ENCODE results near the gene STARD10.

GRCh38 chr11:72712168-72712751, 81.6 kb downstream of the STARD10 start:
- peak; percentile 46 to 81 (median 66) for TF ChIP-seq POLR2AphosphoS5 (IDR thresholded peaks at IDR 0.05)
- TF ChIP-seq, protein P1, sequence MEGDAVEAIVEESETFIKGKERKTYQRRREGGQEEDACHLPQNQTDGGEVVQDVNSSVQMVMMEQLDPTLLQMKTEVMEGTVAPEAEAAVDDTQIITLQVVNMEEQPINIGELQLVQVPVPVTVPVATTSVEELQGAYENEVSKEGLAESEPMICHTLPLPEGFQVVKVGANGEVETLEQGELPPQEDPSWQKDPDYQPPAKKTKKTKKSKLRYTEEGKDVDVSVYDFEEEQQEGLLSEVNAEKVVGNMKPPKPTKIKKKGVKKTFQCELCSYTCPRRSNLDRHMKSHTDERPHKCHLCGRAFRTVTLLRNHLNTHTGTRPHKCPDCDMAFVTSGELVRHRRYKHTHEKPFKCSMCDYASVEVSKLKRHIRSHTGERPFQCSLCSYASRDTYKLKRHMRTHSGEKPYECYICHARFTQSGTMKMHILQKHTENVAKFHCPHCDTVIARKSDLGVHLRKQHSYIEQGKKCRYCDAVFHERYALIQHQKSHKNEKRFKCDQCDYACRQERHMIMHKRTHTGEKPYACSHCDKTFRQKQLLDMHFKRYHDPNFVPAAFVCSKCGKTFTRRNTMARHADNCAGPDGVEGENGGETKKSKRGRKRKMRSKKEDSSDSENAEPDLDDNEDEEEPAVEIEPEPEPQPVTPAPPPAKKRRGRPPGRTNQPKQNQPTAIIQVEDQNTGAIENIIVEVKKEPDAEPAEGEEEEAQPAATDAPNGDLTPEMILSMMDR (IDR thresholded peaks at IDR 0.05 in 8 of 11, conservative IDR thresholded peaks at IDR 0.05 in 3 of 11), result no peak

Measured in spleen (tissue), 7 donors.